ENCODE measurements around the gene PTPN14.

PTPN14 gene

DNA sequence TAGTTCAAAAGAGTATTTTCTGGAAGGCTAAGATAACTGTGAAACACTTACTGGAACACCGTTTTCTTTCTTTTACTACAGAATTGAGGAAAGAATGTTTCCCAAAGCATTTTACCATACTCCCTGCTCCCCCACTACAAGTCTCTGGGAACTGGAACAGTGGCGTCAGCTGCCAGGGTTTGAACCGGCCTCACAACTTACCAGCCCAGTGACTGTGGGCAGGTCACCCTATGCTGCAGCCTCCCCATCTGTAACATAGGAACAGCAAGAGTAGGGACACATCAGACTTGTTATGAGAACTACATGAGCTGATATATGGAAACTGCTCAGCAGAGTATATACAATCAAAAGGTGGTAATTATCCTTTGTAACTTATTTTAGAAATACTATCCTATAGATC, 91.5 kb downstream of the PTPN14 start:
- DNase-seq (ENCODE audit: insufficient read length, low spot score) = no peak
- no peak for FAIRE-seq

DNA sequence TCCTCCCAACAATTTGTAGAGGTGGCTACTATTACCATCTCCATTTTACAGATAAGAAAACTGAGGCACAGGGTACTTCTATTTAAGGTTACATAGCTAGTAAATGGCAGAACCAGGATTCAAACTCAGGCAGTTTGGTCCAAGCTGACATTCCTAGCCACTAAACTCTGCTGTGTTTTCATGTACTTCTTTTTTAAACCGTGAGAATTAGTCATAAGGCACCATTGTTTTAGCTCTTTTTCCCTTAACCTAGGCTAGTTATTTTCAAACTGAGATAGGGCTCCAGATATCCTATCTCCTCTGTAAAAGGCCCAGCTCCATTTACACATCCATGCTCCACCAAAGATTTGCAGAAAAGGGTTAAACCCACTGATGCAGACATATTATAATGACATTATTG, 92.9 kb downstream of the PTPN14 start:
- DNase-seq (ENCODE audit: insufficient read length, low spot score) = no peak

GRCh38 chr1:214455971-214456867, 95.2 kb downstream of the PTPN14 start:
- DNase-seq (ENCODE audit: insufficient read length, low spot score) = no peak
- FAIRE-seq = no peak

More for the DNA sequence above, 92.9 kb downstream of the PTPN14 start:
- no peak for FAIRE-seq

- FAIRE-seq = no peak
- no peak for DNase-seq (ENCODE audit: insufficient read length, low spot score)
Observed at GRCh38 chr1:214455479-214455878, 95.9 kb downstream of the PTPN14 start.

- DNase-seq (ENCODE audit: insufficient read length, low spot score) = no peak
- FAIRE-seq = no peak
Observed at GRCh38 chr1:214454569-214455396, 96.6 kb downstream of the PTPN14 start.

GRCh38 chr1:214453109-214453722, 98.2 kb downstream of the PTPN14 start:
- FAIRE-seq (no peak), DNase-seq (ENCODE audit: insufficient read length, low spot score) (no peak)

- DNase-seq (ENCODE audit: insufficient read length, low spot score) (no peak), FAIRE-seq (no peak)
Observed at GRCh38 chr1:214452152-214452784, 99.1 kb downstream of the PTPN14 start.

DNA sequence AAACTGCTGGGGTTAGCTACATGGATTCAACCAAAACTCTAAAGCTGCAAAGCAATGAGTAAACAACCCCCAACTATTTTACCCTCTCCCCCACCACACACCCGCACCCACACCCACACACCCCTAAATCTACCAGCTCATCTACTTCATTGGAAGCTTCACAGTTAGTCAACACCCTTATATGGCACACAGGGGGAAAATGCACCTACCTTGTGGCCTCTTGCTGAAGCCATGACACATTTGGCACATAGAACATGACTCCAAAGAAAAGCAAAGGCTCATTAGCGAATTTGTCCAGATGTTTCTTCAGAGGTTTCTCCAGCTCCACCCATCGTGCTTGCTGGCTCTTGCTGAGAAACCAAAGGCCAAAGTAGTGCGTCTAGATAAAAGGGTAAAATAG, 99.8 kb downstream of the PTPN14 start:
- FAIRE-seq (no peak), DNase-seq (ENCODE audit: insufficient read length, low spot score) (no peak)

GRCh38 chr1:214449371-214449770, 102.0 kb downstream of the PTPN14 start:
- no peak for DNase-seq (ENCODE audit: insufficient read length, low spot score)
- no peak for FAIRE-seq

DNA sequence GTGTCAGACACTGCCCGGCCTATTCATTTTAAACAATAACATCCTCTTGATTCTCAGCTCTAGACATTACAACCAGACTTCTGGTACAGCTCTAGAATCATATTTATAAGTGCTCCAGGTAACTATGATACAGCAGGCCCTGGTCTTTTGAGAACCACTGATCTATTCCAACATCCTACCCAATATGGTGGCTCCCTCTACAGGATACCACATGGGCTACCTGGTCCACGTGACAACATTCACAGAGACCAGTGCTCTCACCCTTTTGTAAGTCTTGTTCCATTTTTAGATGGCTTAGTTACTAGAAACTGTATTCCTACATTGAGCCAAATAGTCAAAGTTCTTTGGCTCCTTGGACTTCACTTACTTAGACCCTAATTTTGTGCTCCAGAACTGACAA, 102.9 kb downstream of the PTPN14 start:
- DNase-seq (ENCODE audit: insufficient read length, low spot score) (no peak), FAIRE-seq (no peak)

GRCh38 chr1:214447557-214447871, 103.9 kb downstream of the PTPN14 start:
- FAIRE-seq = no peak
- no peak for DNase-seq (ENCODE audit: insufficient read length, low spot score)

GRCh38 chr1:214446772-214447556, 104.4 kb downstream of the PTPN14 start:
- DNase-seq (ENCODE audit: insufficient read length, low spot score) = peak; percentile 9
- peak; percentile 48 for FAIRE-seq

DNA sequence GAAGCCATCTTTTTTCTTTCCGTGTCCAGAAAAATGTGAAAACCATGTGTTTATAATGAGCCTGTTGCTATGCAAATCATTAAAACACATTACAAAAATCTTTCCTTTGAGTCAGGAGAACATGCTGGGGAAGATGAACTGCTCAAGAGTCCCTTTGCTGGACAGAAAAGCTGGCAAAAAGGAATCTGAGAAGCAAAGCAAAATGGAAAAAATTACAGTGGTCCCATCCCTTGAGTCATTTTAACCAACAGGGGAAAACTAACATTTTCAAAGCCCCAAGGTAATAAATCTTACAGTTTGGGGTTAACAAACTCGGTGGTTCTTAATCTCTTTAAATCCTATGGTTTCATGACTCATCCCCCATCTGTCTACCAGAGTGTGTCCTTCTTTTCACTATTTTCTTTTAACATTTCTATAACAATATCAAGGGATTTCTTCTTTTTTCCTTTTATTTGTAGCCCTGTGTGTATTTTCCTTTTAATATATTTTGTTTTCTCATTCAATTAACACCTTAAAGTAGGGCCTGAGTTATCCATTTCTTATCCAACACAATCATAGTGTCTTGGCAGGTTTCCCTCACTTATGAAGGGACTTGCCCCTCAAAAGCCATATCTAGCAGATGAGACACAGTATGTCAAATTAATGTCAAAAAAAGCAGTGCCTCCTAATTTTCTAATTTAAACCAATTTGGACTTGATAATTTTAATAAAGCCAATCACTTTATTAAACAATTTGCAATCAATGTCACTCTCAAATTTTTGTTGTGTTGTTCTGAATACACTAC, 105.4 kb downstream of the PTPN14 start:
- no peak for DNase-seq (ENCODE audit: insufficient read length, low spot score)
- FAIRE-seq = no peak

GRCh38 chr1:214445199-214445598, 106.2 kb downstream of the PTPN14 start:
- FAIRE-seq = no peak
- DNase-seq (ENCODE audit: insufficient read length, low spot score) = no peak

- FAIRE-seq = no peak
- DNase-seq (ENCODE audit: insufficient read length, low spot score) = no peak
Observed at GRCh38 chr1:214444182-214444939, 107.0 kb downstream of the PTPN14 start.

GRCh38 chr1:214441119-214441518, 110.3 kb downstream of the PTPN14 start:
- no peak for DNase-seq (ENCODE audit: insufficient read length, low spot score)
- FAIRE-seq = no peak

GRCh38 chr1:214440219-214440965, 111.0 kb downstream of the PTPN14 start:
- no peak for DNase-seq (ENCODE audit: insufficient read length, low spot score)
- peak; percentile 53 for FAIRE-seq

Measured in GM19239 (cell line).